T-cell (primary cell): ENCODE data around the gene SANBR. TPM values are rescaled to one million over a fixed set of nuclear protein-coding genes. Genes with fewer than 3 reads are reported as not detected.
"Not testable (repeated sequence)": the region's sequence is repeated elsewhere in the genome, so short reads cannot be mapped to it uniquely, and the experiment has no call there.

Experiments used
- ATAC-seq, 4 experiments: fragments of 200-7000 bp in 3 of 4; fragments of 150-1000 bp in 1 of 4; cut with Tn5 transposase; replicated peaks in 1 of 4; 1 replicate in 3 of 4; 2 replicates in 1 of 4; pipeline ENCODE4 v1.10.0; 2021; ENCODE audit warnings: moderate library complexity in 3 of 4, mild to moderate bottlenecking in 2 of 4, moderate number of reproducible peaks in 1 of 4
- CTCF ChIA-PET, 2 donors: fragments of 300-600 bp; sonication (Branson Sonifier 250); formaldehyde crosslinking; loops; one replicate each; lab custom pipeline; 2022; ENCODE audit warnings: antibody characterized with exemption in 2 of 2; lab: Charles Lee
- POLR2A ChIA-PET, 2 donors: fragments of 300-600 bp; sonication (Branson Sonifier 250); formaldehyde crosslinking; loops; one replicate each; lab custom pipeline; 2022; ENCODE audit warnings: antibody characterized with exemption in 2 of 2; lab: Charles Lee
- DNase-seq, 35 experiments: peaks; one replicate each; pipeline versions ENCODE4 v3.0.0 to v3.0.0-alpha.2; 2013 to 2023
- H3K27ac ChIP-seq: one replicate; pipeline ENCODE4 v1.5.1; 2013; ENCODE audit warnings: low read length
- H3K27me3 ChIP-seq, 2 experiments: replicated peaks in 1 of 2; 1 replicate in 1 of 2; 2 replicates in 1 of 2; pipeline versions ENCODE4 v1.6.1 to v1.7.0; 2013; ENCODE audit warnings: low read length in 1 of 2, mixed read lengths in 1 of 2; ENCODE audit not compliant: control insufficient read depth in 2 of 2, insufficient read depth in 2 of 2; ENCODE audit errors: extremely low read depth in 1 of 2
- H3K36me3 ChIP-seq, 2 donors: 1 replicate in 1 of 2; 2 replicates in 1 of 2; pipeline versions ENCODE4 v1.6.1 to v1.7.0; 2013; ENCODE audit warnings: low read length in 1 of 2; ENCODE audit not compliant: control insufficient read depth in 2 of 2, insufficient read depth in 1 of 2; ENCODE audit errors: extremely low read depth in 1 of 2
- H3K4me1 ChIP-seq, 2 experiments: 1 replicate in 1 of 2; 2 replicates in 1 of 2; pipeline versions ENCODE4 v1.6.1 to v1.7.0; 2013; ENCODE audit warnings: low read length in 2 of 2, mixed read lengths in 1 of 2; ENCODE audit not compliant: insufficient read depth in 2 of 2, control insufficient read depth in 1 of 2; ENCODE audit errors: extremely low read depth in 1 of 2
- H3K4me3 ChIP-seq, 2 donors: 1 replicate in 1 of 2; 2 replicates in 1 of 2; pipeline versions ENCODE4 v1.5.1 to v1.7.0; 2013; ENCODE audit warnings: mild to moderate bottlenecking in 2 of 2, low read length in 1 of 2, moderate library complexity in 1 of 2; ENCODE audit not compliant: control insufficient read depth in 1 of 2; ENCODE audit errors: extremely low read depth in 1 of 2
- H3K9me3 ChIP-seq: 2 replicates; pipeline ENCODE4 v1.7.0; 2013
- H3K27ac Mint-ChIP-seq, 2 donors: one replicate each; pipeline ENCODE4 v1.8.0; 2020 to 2021; ENCODE audit warnings: mild to moderate bottlenecking in 2 of 2, mixed read lengths in 2 of 2
- H3K27me3 Mint-ChIP-seq, 2 donors: one replicate each; pipeline ENCODE4 v1.8.0; 2021 to 2022; ENCODE audit warnings: mixed read lengths in 2 of 2
- H3K36me3 Mint-ChIP-seq: one replicate; pipeline ENCODE4 v1.8.0; 2021; ENCODE audit warnings: mixed read lengths
- H3K4me1 Mint-ChIP-seq, 3 donors: one replicate each; pipeline ENCODE4 v1.8.0; 2020 to 2022; ENCODE audit warnings: mixed read lengths in 3 of 3, mild to moderate bottlenecking in 1 of 3
- H3K4me3 Mint-ChIP-seq, 3 donors: one replicate each; pipeline ENCODE4 v1.8.0; 2020 to 2022; ENCODE audit warnings: mild to moderate bottlenecking in 3 of 3, mixed read lengths in 3 of 3, moderate library complexity in 3 of 3
- H3K9me3 Mint-ChIP-seq, 3 donors: one replicate each; pipeline ENCODE4 v1.8.0; 2020 to 2022; ENCODE audit warnings: mixed read lengths in 3 of 3
- WGBS: methylation state at CpG from one replicate; pipeline ENCODE4 v1.1.5; 2013; ENCODE audit warnings: missing lambda C conversion rate; ENCODE audit not compliant: insufficient coverage; 5-methylcytosine and 5-hydroxymethylcytosine counted together
- total RNA-seq, 35 experiments: library from RNA in 6 of 35; stranded (reverse) in 6 of 35; fragments of 120-200 nt in 1 of 35; gene quantifications; one replicate each; pipeline versions ENCODE4 v1.2.1 to v1.2.4 and lab custom pipeline; 2013 to 2026

Gene SANBR
- total RNA-seq, 5 donors from 2014 or later (not counting 1 experiment from before 2014, with no cell fraction given) = 2.8 to 6.2 (median 3.9) TPM

DNA sequence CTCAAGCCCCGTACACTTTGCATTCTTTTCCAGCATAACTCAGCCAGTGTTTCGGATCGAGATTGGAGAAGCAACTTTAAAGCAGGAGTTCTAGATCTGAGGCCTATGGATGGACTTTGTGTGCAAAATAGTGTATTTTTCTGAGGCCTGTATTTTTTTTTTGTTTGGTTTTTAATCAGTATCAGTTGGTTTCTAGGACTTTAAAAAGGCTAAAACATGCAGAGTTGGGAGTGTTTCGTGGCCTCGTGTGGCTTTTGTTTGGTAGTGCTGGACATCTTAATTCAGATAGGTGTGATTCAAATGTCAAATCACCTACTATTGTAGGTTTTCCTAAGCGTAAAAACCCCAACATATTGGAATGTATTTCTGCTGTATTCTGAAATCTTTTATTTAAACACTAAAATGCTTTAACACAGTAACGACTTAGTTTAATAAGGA lies 47.3 kb upstream of the SANBR start:
- Histone ChIP-seq H3K4me1 (peaks cover 11 to 13% of the 10 kb centered on the region in 2 experiments), H3K9me3 (no peaks in the 10 kb centered on the region), H3K4me3 (peak overlapping the region; percentile 94 to 100), H3K27me3 (no peaks in the 10 kb centered on the region), H3K27ac (peak overlapping the region; percentile 75), H3K36me3 (peaks cover 0 to 2% of the 10 kb centered on the region in 2 donors)
- peak overlapping the region; percentile 94 to 100 (median 99) for H3K4me3 Mint-ChIP-seq
- peak overlapping the region; percentile 97 to 99 for H3K27ac Mint-ChIP-seq
- DNase-seq (no peak), ATAC-seq (no peak)
- POLR2A ChIA-PET = interaction anchor here in 1 of 2 donors (0.6 to 1.0 kb wide), 2 partner anchors 136 to 159 kb away, joined by 3 to 6 read pairs; no protein-coding TSS in a partner anchor
- H3K27me3 Mint-ChIP-seq = no peaks in the 10 kb centered on the region
- H3K36me3 Mint-ChIP-seq = peaks cover 17% of the 10 kb centered on the region
- peaks cover 0 to 2% (median 0%) of the 10 kb centered on the region in 3 donors for H3K9me3 Mint-ChIP-seq
- 0% methylated on average over 1 of the region's 7 CpGs for WGBS
- CTCF ChIA-PET = interaction anchor here (1.0 to 1.7 kb wide), 2 partner anchors 20 to 261 kb away, joined by 3 to 5 read pairs; no protein-coding TSS in a partner anchor
- peaks cover 47 to 63% (median 53%) of the 10 kb centered on the region in 3 donors for H3K4me1 Mint-ChIP-seq

DNA sequence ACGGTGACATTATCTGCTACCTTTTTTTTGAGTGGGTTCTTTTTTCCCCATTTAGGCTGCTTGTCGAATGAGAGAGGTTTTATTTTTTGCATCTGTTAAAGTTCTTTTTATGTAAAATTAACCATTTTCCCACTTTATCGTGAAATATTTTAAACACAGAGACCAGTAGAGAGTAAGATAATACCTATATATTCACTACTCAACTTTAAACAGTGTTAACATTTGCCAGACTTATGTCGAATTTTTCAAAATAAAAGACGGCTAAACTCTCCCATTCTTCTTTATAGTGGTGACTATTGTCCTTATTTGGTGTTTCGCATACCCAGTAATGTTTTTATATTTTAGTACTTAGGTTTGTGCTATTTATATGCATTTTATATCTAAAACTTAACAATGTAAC lies 46.9 kb upstream of the SANBR start:
- Histone ChIP-seq H3K27me3 (no peaks in the 10 kb centered on the region), H3K27ac (peak overlapping the region; percentile 75), H3K36me3 (peaks cover 0 to 2% of the 10 kb centered on the region in 2 donors), H3K4me1 (peaks cover 11 to 13% of the 10 kb centered on the region in 2 experiments), H3K9me3 (no peaks in the 10 kb centered on the region), H3K4me3 (peak overlapping the region in 1 of 2 donors; percentile 94)
- Mint-ChIP-seq H3K27ac (peak overlapping the region; percentile 97 to 99), H3K4me3 (peak overlapping the region; percentile 94 to 100 (median 99)), H3K36me3 (peaks cover 21% of the 10 kb centered on the region), H3K27me3 (no peaks in the 10 kb centered on the region), H3K4me1 (peaks cover 52 to 68% (median 58%) of the 10 kb centered on the region in 3 donors), H3K9me3 (peaks cover 0 to 2% (median 0%) of the 10 kb centered on the region in 3 donors)
- no peak for DNase-seq
- no peak for ATAC-seq
- WGBS = no CpG with 5 or more reads among the region's 6 CpGs
- ChIA-PET CTCF (no interaction called here), POLR2A (no interaction called here)

DNA sequence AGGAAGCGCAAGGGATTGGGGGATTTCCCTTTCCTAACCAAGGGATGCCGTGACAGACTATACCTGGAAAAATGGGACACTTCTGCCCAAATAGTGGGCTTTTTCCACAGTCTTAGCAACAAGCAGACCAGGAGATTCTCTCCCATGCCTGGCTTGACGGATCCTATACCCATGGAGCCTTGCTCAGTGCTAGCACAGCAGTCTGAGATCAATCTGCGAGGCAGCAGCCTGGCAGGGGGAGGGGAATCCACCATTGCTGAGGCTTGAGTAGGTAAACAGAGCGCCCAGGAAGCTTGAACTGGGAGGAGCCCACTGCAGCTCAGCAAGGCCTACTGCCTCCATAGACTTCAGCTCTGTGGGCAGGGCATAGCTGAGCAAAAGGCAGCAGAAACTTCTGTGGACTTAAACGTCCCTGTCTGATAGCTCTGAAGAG lies 44.4 kb upstream of the SANBR start:
- Mint-ChIP-seq H3K36me3 (peaks cover 28% of the 10 kb centered on the region), H3K4me3 (no peak overlapping the region), H3K9me3 (peaks cover 0 to 2% (median 0%) of the 10 kb centered on the region in 3 donors), H3K27me3 (no peaks in the 10 kb centered on the region), H3K4me1 (peaks cover 61 to 66% (median 64%) of the 10 kb centered on the region in 3 donors), H3K27ac (no peak overlapping the region)
- CTCF ChIA-PET = no interaction called here
- peaks cover 10 to 13% of the 10 kb centered on the region in 2 experiments for H3K4me1 ChIP-seq
- DNase-seq = no peak
- H3K4me3 ChIP-seq = no peak overlapping the region
- peaks cover under 1 to 2% of the 10 kb centered on the region in 2 donors for H3K36me3 ChIP-seq
- POLR2A ChIA-PET = interaction anchor here in 1 of 2 donors (0.6 kb wide), 1 partner anchor 18 kb away, joined by 5 read pairs; no protein-coding TSS in a partner anchor
- ATAC-seq = no peak
- no peaks in the 10 kb centered on the region for H3K27me3 ChIP-seq
- H3K9me3 ChIP-seq = no peaks in the 10 kb centered on the region
- WGBS = 96% methylated on average over 6 of the region's 6 CpGs
- H3K27ac ChIP-seq = no peak overlapping the region

DNA sequence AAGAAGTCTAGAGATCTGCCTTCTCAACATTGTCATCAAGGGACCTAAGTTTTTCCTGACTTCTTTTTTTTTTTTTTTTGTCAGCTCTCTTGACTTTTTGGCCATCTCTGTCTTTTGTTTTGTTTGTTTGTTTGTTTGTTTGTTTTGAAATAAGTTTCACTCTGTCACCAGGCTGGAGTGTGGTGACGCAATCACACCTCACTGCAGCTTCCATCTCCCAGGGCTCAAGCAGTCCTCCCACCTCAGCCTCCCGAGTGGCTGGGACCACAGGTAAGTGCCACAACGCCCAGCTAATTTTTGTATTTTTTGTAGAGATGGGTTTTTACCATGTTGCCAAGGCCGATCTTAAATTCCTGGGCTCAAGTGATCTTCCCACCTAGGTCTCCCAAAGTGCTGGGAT lies 42.0 kb upstream of the SANBR start:
- Mint-ChIP-seq H3K27me3 (no peaks in the 10 kb centered on the region), H3K4me3 (no peak overlapping the region), H3K4me1 (peaks cover 56 to 64% (median 60%) of the 10 kb centered on the region in 3 donors), H3K36me3 (peaks cover 40% of the 10 kb centered on the region), H3K27ac (no peak overlapping the region), H3K9me3 (peaks cover 0 to 2% (median 0%) of the 10 kb centered on the region in 3 donors)
- no peak overlapping the region for H3K4me3 ChIP-seq
- CTCF ChIA-PET = no interaction called here
- H3K27me3 ChIP-seq = no peaks in the 10 kb centered on the region
- DNase-seq (no peak), ATAC-seq (no peak)
- H3K4me1 ChIP-seq = peaks cover 2 to 10% of the 10 kb centered on the region in 2 experiments
- no peaks in the 10 kb centered on the region for H3K9me3 ChIP-seq
- H3K27ac ChIP-seq = no peak overlapping the region
- peaks cover 2 to 3% of the 10 kb centered on the region in 2 donors for H3K36me3 ChIP-seq
- WGBS = no CpG with 5 or more reads among the region's 4 CpGs
- POLR2A ChIA-PET = no interaction called here

DNA sequence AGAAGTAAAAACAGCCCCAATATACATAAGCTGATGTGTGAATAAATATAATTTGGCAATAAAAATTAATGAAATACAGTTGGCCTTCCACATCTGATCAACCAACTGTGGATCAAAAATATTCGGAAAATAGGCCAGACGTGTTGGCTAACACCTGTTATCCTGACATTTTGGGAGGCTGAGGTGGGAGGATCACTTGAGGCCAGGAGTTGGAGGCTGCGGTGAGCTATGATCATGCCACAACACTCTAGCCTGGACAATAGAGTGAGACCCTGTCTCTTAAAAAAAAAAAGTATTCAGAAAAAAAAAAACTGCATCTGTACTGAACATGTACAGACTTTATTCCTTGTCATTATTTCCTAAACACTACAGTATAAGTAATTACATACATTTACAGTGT lies 36.1 kb upstream of the SANBR start:
- Mint-ChIP-seq H3K36me3 (peaks cover 38% of the 10 kb centered on the region), H3K27me3 (no peaks in the 10 kb centered on the region), H3K9me3 (no peaks in the 10 kb centered on the region), H3K4me3 (no peak overlapping the region), H3K27ac (no peak overlapping the region), H3K4me1 (peaks cover 14 to 28% (median 18%) of the 10 kb centered on the region in 3 donors)
- Histone ChIP-seq H3K9me3 (no peaks in the 10 kb centered on the region), H3K4me1 (no peaks in the 10 kb centered on the region), H3K27ac (no peak overlapping the region), H3K27me3 (no peaks in the 10 kb centered on the region), H3K4me3 (no peak overlapping the region), H3K36me3 (peaks cover 10 to 23% of the 10 kb centered on the region in 2 donors)
- DNase-seq = no peak
- ATAC-seq = no peak
- ChIA-PET CTCF (interaction anchor here in 1 of 2 donors (0.7 kb wide), 1 partner anchor 500 kb away, joined by 4 read pairs; no protein-coding TSS in a partner anchor), POLR2A (interaction anchor here (0.7 to 1.4 kb wide), 2 partner anchors 13 to 128 kb away, joined by 3 to 5 read pairs; no protein-coding TSS in a partner anchor)
- WGBS = no CpG with 5 or more reads among the region's 3 CpGs

DNA sequence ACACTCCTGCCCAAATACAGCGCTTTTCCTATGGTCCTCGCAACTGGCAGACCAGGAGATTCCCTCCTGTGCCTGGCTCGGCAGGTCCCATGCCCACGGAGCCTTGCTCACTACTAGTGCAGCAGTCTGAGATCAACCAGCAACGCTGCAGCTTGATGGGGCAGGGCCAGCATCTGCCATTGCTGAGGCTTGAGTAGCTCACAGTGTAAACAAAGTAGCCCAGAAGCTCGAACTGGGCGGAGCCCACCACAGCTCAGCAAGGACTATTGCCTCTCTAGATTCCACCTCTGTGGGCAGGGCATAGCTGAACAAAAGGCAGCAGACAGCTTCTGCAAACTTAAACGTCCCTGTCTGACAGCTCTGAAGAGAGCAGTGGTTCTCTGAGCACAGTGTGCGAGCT lies 31.1 kb upstream of the SANBR start:
- Mint-ChIP-seq H3K9me3 (peaks cover 0 to 17% (median 6%) of the 10 kb centered on the region in 3 donors), H3K36me3 (peaks cover 50% of the 10 kb centered on the region), H3K4me1 (peaks cover 4 to 22% (median 9%) of the 10 kb centered on the region in 3 donors)
- H3K4me3 Mint-ChIP-seq, H3K9me3 ChIP-seq, H3K27me3 Mint-ChIP-seq, H3K4me3 ChIP-seq, H3K27me3 ChIP-seq, H3K27ac Mint-ChIP-seq, H3K27ac ChIP-seq, DNase-seq, CTCF ChIA-PET, ATAC-seq, H3K4me1 ChIP-seq: not testable (repeated sequence)
- H3K36me3 ChIP-seq = peaks cover 8 to 30% of the 10 kb centered on the region in 2 donors
- POLR2A ChIA-PET = interaction anchor here in 1 of 2 donors (0.5 kb wide), 1 partner anchor 133 kb away, joined by 3 read pairs; no protein-coding TSS in a partner anchor
- 99% methylated on average over 7 of the region's 9 CpGs for WGBS
